Measurements from ENCODE around the gene HSPA14.
"Not testable (repeated sequence)": the region's sequence is repeated elsewhere in the genome, so short reads cannot be mapped to it uniquely, and the experiment has no call there.

The HSPA14 gene

GRCh38 chr10:14891151-14891550, 53.0 kb downstream of the HSPA14 start:
- DNase-seq: no peak

- DNase-seq: no peak
Measured at GRCh38 chr10:14904316-14904732, 66.2 kb downstream of the HSPA14 start.

- DNase-seq: no peak
Measured at GRCh38 chr10:14904864-14905263, 66.8 kb downstream of the HSPA14 start.

- no peak for DNase-seq
Measured at GRCh38 chr10:14905890-14906289, 67.8 kb downstream of the HSPA14 start.

- DNase-seq: no peak
Measured at GRCh38 chr10:14906765-14907164, 68.7 kb downstream of the HSPA14 start.

- DNase-seq: not testable (repeated sequence)
Measured at GRCh38 chr10:14907591-14907990, 69.5 kb downstream of the HSPA14 start.

- no peak for DNase-seq
Measured at GRCh38 chr10:14909101-14909500, 71.0 kb downstream of the HSPA14 start.

- no peak for DNase-seq
Measured at GRCh38 chr10:14910953-14911352, 72.8 kb downstream of the HSPA14 start.

- DNase-seq: no peak
Measured at GRCh38 chr10:14911801-14912200, 73.7 kb downstream of the HSPA14 start.

GRCh38 chr10:14916600-14916999, 78.5 kb downstream of the HSPA14 start:
- no peak for DNase-seq

- DNase-seq: no peak
Measured at GRCh38 chr10:14917827-14918226, 79.7 kb downstream of the HSPA14 start.

GRCh38 chr10:14918964-14919363, 80.9 kb downstream of the HSPA14 start:
- no peak for DNase-seq

Measured in DMS79 (cell line).